CD14-positive monocyte (primary cell): ENCODE measurements around the gene SKOR1. TPM values are rescaled to one million over a fixed set of nuclear protein-coding genes. Genes with fewer than 3 reads are reported as not detected.

Source experiments
- DNase-seq, 3 donors: peaks; one replicate each; pipeline ENCODE4 v3.0.0-alpha.2; 2011 to 2022
- H2AFZ ChIP-seq: 2 replicates; pipeline ENCODE4 v1.6.0; 2012; ENCODE audit warnings: mild to moderate bottlenecking, low read depth, low read length, inconsistent platforms; ENCODE audit not compliant: insufficient read depth, poor library complexity, severe bottlenecking
- H3K27ac ChIP-seq, 2 donors: 1 replicate in 1 of 2; 2 replicates in 1 of 2; pipeline ENCODE4 v1.5.1; 2012 to 2013; ENCODE audit warnings: low read length in 2 of 2, control low read depth in 1 of 2, inconsistent platforms in 1 of 2, low read depth in 1 of 2, mild to moderate bottlenecking in 1 of 2
- H3K27me3 ChIP-seq, 2 donors: one replicate each; pipeline versions ENCODE4 v1.6.0 to v1.6.1; 2011 to 2013; ENCODE audit warnings: low read length in 2 of 2; ENCODE audit not compliant: control insufficient read depth in 2 of 2, insufficient read depth in 2 of 2
- H3K36me3 ChIP-seq, 2 donors: replicated peaks in 1 of 2; 1 replicate in 1 of 2; 2 replicates in 1 of 2; pipeline versions ENCODE4 v1.5.1 to v1.6.1; 2012 to 2013; ENCODE audit warnings: low read length in 2 of 2, control low read depth in 1 of 2, inconsistent platforms in 1 of 2, mild to moderate bottlenecking in 1 of 2; ENCODE audit not compliant: insufficient read depth in 2 of 2, control insufficient read depth in 1 of 2
- H3K4me1 ChIP-seq, 2 donors: 1 replicate in 1 of 2; 2 replicates in 1 of 2; pipeline versions ENCODE4 v1.5.1 to v1.6.1; 2012 to 2013; ENCODE audit warnings: low read length in 2 of 2, control low read depth in 1 of 2, inconsistent platforms in 1 of 2, mild to moderate bottlenecking in 1 of 2, moderate library complexity in 1 of 2; ENCODE audit not compliant: insufficient read depth in 2 of 2, control insufficient read depth in 1 of 2
- H3K4me2 ChIP-seq: replicated peaks from 2 replicates; pipeline ENCODE3; 2012; ENCODE audit warnings: low read length, moderate library complexity, mild to moderate bottlenecking; ENCODE audit not compliant: poor library complexity, severe bottlenecking; ENCODE audit errors: extremely low read depth
- H3K4me3 ChIP-seq, 3 experiments: fragments of 200-600 bp in 1 of 3; sonication (generic) in 1 of 3; replicated peaks in 1 of 3; 1 replicate in 2 of 3; 2 replicates in 1 of 3; pipeline ENCODE4 v1.5.1; 2011 to 2013; ENCODE audit warnings: low read length in 3 of 3, mild to moderate bottlenecking in 3 of 3, control low read depth in 2 of 3, low read depth in 2 of 3, inconsistent platforms in 1 of 3, moderate library complexity in 1 of 3
- H3K79me2 ChIP-seq: 2 replicates; pipeline ENCODE4 v1.6.0; 2012; ENCODE audit warnings: mild to moderate bottlenecking, control low read depth, inconsistent platforms, low read length, moderate library complexity; ENCODE audit not compliant: insufficient read depth
- H3K9ac ChIP-seq: 2 replicates; pipeline ENCODE4 v1.6.0; 2017; ENCODE audit warnings: low read length, mild to moderate bottlenecking; ENCODE audit not compliant: insufficient read depth, poor library complexity, severe bottlenecking
- H3K9me3 ChIP-seq, 2 donors: replicated peaks in 1 of 2; 1 replicate in 1 of 2; 2 replicates in 1 of 2; pipeline versions ENCODE4 v1.5.1 to v1.6.1; 2012 to 2013; ENCODE audit warnings: low read length in 2 of 2, control low read depth in 1 of 2; ENCODE audit not compliant: control insufficient read depth in 1 of 2, insufficient read depth in 1 of 2
- H4K20me1 ChIP-seq: 2 replicates; pipeline ENCODE4 v1.6.0; 2012; ENCODE audit warnings: mild to moderate bottlenecking, low read length, control low read depth, moderate library complexity; ENCODE audit not compliant: insufficient read depth
- H3K27ac Mint-ChIP-seq, 7 donors: one replicate each; pipeline ENCODE4 v1.8.0; 2020; ENCODE audit warnings: mild to moderate bottlenecking in 7 of 7, mixed read lengths in 7 of 7, moderate library complexity in 6 of 7, inconsistent platforms in 2 of 7
- H3K27me3 Mint-ChIP-seq, 3 donors: one replicate each; pipeline ENCODE4 v1.8.0; 2021 to 2022; ENCODE audit warnings: low read depth in 3 of 3, mild to moderate bottlenecking in 3 of 3, mixed read lengths in 3 of 3, moderate library complexity in 3 of 3, inconsistent platforms in 1 of 3
- H3K36me3 Mint-ChIP-seq, 2 donors: one replicate each; pipeline ENCODE4 v1.8.0; 2020; ENCODE audit warnings: mixed read lengths in 2 of 2, inconsistent platforms in 1 of 2, mild to moderate bottlenecking in 1 of 2
- H3K4me1 Mint-ChIP-seq: one replicate; pipeline ENCODE4 v1.8.0; 2020; ENCODE audit warnings: mild to moderate bottlenecking, mixed read lengths
- H3K4me3 Mint-ChIP-seq, 2 donors: one replicate each; pipeline ENCODE4 v1.8.0; 2020; ENCODE audit warnings: mild to moderate bottlenecking in 2 of 2, mixed read lengths in 2 of 2, moderate library complexity in 1 of 2
- H3K9me3 Mint-ChIP-seq, 7 donors: one replicate each; pipeline ENCODE4 v1.8.0; 2020 to 2022; ENCODE audit warnings: mixed read lengths in 7 of 7, mild to moderate bottlenecking in 6 of 7, moderate library complexity in 6 of 7, inconsistent platforms in 2 of 7
- CTCF ChIP-seq: fragments of 200-600 bp; IDR thresholded peaks from one replicate; pipeline ENCODE4 v1.8.0; 2022; ENCODE audit warnings: antibody characterized with exemption, mild to moderate bottlenecking
- WGBS: methylation state at CpG from one replicate; pipeline ENCODE4 v1.1.5; 2013; ENCODE audit warnings: missing lambda C conversion rate; ENCODE audit not compliant: insufficient coverage; 5-methylcytosine and 5-hydroxymethylcytosine counted together
- intact Hi-C, 2 donors: fragments of 100-400 bp; cut with micrococcal nuclease; formaldehyde crosslinking; loops; one replicate each; pipeline versions ENCODE4 v1.15.0 to v1.15.1; 2023
- polyA plus RNA-seq, 3 donors: library from polyadenylated mRNA; depleted of rRNA in 1 of 3; unstranded in 2 of 3; stranded (reverse) in 1 of 3; fragments of 300-500 nt in 2 of 3; fragments of >200 nt in 1 of 3; fragmentation: Illumina TruSeq in 2 of 3; gene quantifications; 1 replicate in 2 of 3; 2 replicates in 1 of 3; pipeline ENCODE4 v1.2.3, GENCODE V29; 2012 to 2021

Gene SKOR1
- polyA plus RNA-seq, 3 donors, result 0.23 TPM; not detected in 2

- Mint-ChIP-seq H3K4me3 (no peak overlapping the region), H3K27ac (no peak overlapping the region), H3K36me3 (peaks cover 13 to 29% of the 10 kb centered on the region in 2 donors), H3K4me1 (no peaks in the 10 kb centered on the region), H3K9me3 (peaks cover 0 to 2% (median 0%) of the 10 kb centered on the region in 7 donors), H3K27me3 (peaks cover 0 to 4% (median 0%) of the 10 kb centered on the region in 3 donors)
- Histone ChIP-seq H3K27ac (no peak overlapping the region), H2AFZ (no peak overlapping the region), H3K4me1 (no peaks in the 10 kb centered on the region), H3K9ac (no peak overlapping the region), H3K4me2 (no peak overlapping the region), H4K20me1 (no peaks in the 10 kb centered on the region), H3K9me3 (no peaks in the 10 kb centered on the region), H3K27me3 (no peaks in the 10 kb centered on the region), H3K4me3 (no peak overlapping the region), H3K79me2 (no peaks in the 10 kb centered on the region), H3K36me3 (no peaks in the 10 kb centered on the region)
- 92% methylated on average over 25 of the region's 27 CpGs for WGBS
- TF ChIP-seq CTCF, result no peak
- intact Hi-C loops, result no loop called here
- DNase-seq, result no peak
Measured at GRCh38 chr15:67803996-67804843, 21.1 kb upstream of the SKOR1 start.

GRCh38 chr15:67805008-67805665 lies 20.2 kb upstream of the SKOR1 start:
- no peak overlapping the region for H3K4me3 Mint-ChIP-seq
- DNase-seq, result no peak
- H3K27me3 Mint-ChIP-seq, result peaks cover 0 to 2% (median 0%) of the 10 kb centered on the region in 3 donors
- Histone ChIP-seq H3K79me2 (no peaks in the 10 kb centered on the region), H3K4me3 (no peak overlapping the region), H3K9me3 (no peaks in the 10 kb centered on the region), H4K20me1 (no peaks in the 10 kb centered on the region), H3K4me2 (no peak overlapping the region), H3K4me1 (no peaks in the 10 kb centered on the region), H3K27ac (no peak overlapping the region), H3K27me3 (no peaks in the 10 kb centered on the region), H2AFZ (no peak overlapping the region), H3K36me3 (no peaks in the 10 kb centered on the region), H3K9ac (no peak overlapping the region)
- WGBS, result 93% methylated on average over 14 of the region's 17 CpGs
- H3K9me3 Mint-ChIP-seq, result peaks cover 0 to 2% (median 0%) of the 10 kb centered on the region in 7 donors
- H3K27ac Mint-ChIP-seq, result no peak overlapping the region
- intact Hi-C loops, result no loop called here
- H3K4me1 Mint-ChIP-seq, result no peaks in the 10 kb centered on the region
- peaks cover 13 to 27% of the 10 kb centered on the region in 2 donors for H3K36me3 Mint-ChIP-seq
- no peak for TF ChIP-seq CTCF
